IPS DF 19.7 (cell line): ENCODE measurements around the gene NPEPL1.

Experiments used
- DNase-seq: peaks from one replicate; pipeline ENCODE4 v3.0.0-alpha.2; 2013; ENCODE audit warnings: low read depth, low spot score

NPEPL1 gene

DNA sequence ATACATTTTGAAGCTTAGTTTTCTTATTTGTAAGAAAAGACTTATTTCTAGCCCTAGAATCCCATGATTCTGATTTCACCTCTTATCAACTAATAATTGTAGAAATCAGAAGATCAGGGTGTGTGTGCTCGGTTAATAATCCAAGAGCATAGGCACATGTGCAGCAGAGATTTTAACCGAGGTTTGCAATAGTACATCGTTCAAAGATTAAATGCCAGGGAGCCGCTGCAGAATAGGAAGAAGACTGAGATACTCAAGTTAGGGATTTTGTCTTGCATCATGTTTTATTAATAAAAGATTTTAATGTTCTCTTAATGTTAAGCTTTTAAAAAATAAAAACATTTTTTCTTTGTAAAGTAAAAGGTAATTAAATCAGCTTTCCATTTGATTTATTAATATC is 34.6 kb upstream of the NPEPL1 start:
- DNase-seq = no peak

GRCh38 chr20:58658760-58659159 is 33.8 kb upstream of the NPEPL1 start:
- DNase-seq = no peak

DNA sequence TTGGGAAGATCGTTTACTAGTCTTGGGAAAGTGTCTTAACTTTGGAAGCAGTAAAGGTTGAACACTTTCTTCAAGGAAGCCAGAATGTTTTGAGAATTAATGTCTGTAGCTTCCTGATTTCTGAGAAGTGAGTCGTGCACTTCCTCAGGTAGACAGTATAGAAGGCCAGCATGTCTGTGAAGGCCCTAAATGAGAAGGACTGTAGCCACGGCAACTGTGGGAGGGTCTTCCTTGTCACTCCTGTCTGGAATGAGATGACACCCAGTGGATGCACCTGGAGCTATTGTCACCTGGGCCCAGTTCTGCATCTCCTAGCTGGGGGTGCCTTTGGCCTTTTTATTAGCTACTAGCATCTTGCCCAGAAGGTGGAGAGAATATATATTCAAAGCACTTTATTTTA is 32.8 kb upstream of the NPEPL1 start:
- no peak for DNase-seq

- DNase-seq = no peak
Observed at GRCh38 chr20:58660855-58661597, 31.6 kb upstream of the NPEPL1 start.

DNA sequence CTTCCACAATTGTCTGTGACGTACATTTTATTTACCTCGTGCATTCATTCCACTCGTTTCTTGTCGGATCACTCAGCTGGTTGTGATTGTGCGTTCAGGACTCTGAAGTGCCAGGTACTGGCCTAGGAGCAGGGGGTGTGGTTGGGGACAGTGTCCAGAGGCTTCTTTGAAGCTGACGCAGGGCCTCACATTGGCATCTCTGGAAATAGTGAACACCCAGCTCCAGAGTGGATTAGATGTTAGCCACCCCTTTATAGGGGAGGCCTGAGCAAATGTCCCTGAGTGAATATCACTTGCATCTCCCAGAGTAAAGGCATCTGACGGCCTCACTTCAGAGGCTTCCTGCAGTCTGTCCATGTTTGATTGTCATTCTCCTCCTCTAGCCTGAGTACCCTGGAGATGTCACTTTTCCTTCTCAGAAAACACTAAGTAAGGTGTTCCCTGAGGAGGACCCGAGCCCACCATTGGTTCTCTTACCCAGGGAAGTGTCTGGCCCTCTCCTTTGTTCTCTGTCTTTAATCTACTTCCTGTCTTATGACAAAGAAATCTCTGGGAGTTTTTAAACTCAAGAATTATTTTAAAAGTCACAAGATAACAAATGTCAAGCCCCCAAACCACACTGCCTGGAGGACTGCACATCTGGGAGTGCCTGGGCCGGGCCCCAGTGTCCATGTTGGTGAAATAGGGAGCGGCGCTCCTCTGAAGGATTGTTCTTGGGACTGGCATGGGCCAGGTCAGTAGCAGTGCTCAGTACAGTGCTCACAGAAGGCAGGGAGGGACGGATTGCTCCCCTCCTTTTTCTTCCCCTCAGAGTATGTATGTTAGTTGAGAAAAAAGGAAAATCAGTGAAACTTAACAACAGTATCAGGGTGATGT is 30.8 kb upstream of the NPEPL1 start:
- DNase-seq = no peak

GRCh38 chr20:58664331-58664730 is 28.3 kb upstream of the NPEPL1 start:
- no peak for DNase-seq

- DNase-seq = no peak
Observed at GRCh38 chr20:58664883-58665282, 27.7 kb upstream of the NPEPL1 start.

DNA sequence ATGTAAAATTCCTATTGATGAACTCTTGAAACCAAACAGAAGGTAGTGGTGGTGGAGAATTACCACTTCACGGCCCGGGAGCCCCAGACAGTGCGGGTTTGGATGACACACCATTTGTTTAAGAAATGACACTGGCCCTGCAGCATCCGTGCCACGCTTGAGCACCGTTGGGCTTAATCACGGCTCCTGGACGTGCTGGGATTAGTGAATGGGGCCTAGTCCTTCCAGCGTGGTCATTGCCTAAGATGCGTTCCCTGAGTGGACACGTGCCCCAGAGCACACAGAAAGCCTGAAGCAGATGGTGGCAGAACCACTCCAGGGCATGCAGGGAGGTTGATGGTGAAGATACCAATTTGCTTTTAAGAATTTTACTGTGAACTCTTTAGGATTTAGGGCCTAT is 27.0 kb upstream of the NPEPL1 start:
- DNase-seq = no peak

DNA sequence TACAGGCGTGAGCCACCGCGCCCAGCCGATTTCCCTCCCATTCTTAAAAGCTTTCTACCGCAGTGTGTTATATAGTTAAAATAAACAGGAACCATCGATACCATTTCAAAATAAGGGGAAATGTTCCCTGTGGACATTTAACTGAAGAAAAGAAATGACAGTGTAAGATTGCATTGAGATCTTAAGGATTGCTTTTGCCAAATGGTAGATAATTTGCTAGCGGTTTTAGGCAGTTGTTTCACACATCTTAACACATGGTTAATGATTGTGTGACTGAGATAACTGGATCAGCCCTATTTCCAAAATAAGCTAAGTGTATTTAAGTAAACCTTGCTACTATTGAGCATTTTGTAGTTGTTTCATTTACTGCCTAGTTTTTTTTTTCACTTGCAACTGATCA is 25.9 kb upstream of the NPEPL1 start:
- DNase-seq = no peak

- no peak for DNase-seq
Observed at GRCh38 chr20:58667975-58668374, 24.6 kb upstream of the NPEPL1 start.

- DNase-seq = no peak
Observed at GRCh38 chr20:58668901-58669286, 23.7 kb upstream of the NPEPL1 start.

GRCh38 chr20:58669287-58670006 is 23.2 kb upstream of the NPEPL1 start:
- peak; percentile 90 for DNase-seq

- no peak for DNase-seq
Observed at GRCh38 chr20:58670102-58670501, 22.5 kb upstream of the NPEPL1 start.

GRCh38 chr20:58670659-58671058 is 21.9 kb upstream of the NPEPL1 start:
- DNase-seq = no peak

- no peak for DNase-seq
Observed at GRCh38 chr20:58673119-58673518, 19.5 kb upstream of the NPEPL1 start.

DNA sequence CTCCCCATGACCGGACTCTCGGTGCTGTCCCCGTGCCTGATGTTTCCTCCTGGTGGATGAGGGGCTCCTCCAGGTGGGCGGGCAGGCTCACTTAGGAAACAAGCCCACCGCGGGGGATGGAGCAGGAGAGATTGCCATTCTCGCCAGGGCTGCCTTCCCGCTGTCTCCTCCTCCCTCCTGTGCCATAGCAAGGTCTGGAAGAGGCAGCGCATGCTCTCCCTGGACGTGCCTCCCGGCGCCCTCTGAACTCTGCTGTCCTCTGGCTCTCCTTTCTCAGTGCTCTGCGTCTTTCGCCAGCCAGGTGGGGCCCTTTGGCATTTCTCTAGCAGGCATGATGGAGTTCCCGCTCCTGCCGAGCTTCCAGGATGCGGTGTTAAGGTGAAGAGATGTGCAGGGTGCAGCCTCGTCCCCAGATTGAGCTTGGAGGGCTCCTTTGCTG is 17.4 kb upstream of the NPEPL1 start:
- DNase-seq = no peak

DNA sequence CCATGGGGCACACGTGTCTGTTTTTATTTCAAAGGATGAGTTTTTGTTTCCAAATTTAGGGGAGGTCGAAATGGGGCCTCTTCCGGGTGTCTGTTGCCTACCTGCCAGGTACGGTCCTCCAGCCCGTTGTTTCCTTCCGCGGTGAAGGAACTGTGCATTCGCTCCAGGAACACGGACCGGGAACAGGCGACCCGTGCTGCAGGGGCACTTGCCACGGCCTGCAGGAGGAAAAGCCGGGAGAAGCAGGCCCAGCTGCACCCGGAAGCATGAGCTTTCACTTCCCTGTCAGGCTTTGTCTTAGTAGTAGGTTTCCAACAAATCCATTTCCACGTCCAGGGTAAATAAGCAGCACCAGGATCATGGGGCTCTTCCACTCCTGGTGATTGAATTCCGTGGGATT is 17.0 kb upstream of the NPEPL1 start:
- DNase-seq = no peak

GRCh38 chr20:58676161-58676560 is 16.4 kb upstream of the NPEPL1 start:
- DNase-seq = no peak

DNA sequence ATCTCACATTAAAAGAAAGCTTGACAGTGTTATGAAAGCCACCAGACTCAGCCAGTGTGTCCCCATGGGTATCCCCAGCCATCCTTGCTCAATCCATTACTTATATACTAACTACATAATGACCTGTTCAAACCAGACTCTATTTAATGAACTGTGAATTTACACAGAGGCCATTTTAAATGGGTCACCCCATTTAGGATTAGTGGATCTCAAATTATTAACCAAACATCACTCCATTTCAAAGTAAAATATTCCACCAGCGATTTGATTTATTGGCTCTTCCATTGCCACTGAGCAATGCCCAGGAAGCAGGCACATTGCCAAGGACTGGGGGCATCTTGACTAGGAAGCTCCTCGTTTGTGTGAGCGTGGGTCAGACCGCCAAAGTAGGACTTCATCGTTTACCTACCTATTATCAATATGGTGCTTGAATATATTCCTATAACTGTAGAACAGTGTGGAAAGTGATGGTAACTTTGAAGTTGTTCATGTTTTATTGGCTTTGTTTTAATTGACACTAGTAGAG is 15.5 kb upstream of the NPEPL1 start:
- no peak for DNase-seq

DNA sequence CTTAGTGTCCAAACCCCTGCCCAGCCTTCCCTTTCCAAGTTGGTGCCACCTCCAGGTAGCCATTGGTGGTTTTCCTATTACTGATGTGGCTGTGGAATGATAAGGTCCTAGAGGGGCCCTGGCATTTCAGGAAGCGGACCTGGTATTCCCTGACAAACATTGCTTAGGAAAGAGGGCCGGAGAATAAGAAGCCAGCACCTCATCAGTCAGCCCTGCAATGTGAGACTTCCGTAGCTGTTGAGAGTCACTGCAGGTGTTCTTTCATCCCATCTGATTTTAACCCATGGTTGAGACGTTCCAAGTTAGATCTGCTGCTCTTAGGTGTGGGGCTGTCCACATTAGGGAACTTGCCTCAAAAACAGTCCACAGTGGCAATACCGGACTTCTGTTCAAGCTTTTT is 14.8 kb upstream of the NPEPL1 start:
- no peak for DNase-seq

GRCh38 chr20:58678806-58679205 is 13.8 kb upstream of the NPEPL1 start:
- no peak for DNase-seq
